GM18867 (cell line): ENCODE measurements around the gene KIF6.

ENCODE experiments used
- ATAC-seq: cut with Tn5 transposase; IDR thresholded peaks from one replicate; pipeline ENCODE4 v1.9.1; 2021; ENCODE audit warnings: mild to moderate bottlenecking, moderate library complexity; ENCODE audit not compliant: unreplicated experiment

The KIF6 gene

DNA sequence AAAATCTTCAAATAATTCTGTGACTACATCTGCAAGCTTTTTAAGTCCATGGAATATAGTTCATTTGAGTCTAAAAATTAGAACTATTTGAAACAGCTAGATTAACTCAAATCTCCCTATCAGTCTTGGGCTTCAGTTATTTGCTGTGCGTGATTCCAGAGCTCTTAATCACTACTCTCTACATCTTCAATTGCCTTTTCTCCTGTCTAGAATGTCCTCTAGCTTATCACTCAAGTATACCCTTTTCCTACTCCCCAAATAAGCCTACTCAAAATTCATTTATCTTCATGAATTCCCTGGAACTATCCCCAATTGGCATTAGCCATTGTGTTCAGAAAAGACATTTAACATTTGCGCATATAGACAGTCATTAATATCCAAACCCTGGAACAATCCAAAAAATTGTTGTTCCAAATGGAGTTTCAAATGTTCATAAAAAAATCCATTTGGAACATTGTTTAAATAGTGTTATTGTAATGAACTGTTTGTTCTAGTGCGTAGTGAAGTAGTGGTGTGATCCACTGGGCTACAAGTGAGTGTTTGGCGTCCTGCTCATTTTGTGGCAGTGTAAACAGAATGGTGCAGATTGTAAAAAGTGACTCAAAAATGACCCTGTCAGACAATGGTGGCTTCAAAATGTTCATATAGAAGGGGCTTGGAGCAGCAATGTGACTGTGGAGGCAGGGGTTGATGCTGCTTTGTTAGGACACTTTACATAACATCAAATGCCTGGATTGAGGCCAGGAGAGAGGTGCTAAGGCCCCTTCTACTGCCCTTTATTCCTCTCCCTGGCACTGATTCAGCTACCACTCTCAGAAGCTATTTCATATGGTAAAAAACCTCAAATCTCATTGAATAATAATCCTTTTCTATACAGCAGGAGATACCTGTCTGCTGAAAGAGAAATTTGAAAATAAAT is 122.3 kb downstream of the KIF6 start:
- no peak for ATAC-seq

DNA sequence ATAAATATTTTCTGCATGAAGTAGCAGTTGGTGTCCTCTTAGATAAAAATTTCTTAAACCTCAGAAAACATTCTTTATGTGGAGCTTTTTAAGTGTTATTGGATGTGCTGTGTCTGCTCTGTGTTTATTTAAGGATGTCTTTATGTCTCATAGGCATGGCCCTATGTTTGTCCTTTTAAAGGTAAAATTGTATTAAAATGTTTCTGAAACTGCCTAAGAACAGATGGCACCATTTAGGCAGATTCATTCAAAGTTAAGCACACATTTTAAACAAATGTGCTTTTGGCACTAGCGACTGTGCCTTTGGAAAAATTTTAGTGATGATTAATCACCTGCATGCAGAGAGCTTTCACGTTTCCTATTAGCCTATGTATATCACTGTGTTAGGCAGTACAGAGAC is 125.2 kb downstream of the KIF6 start:
- ATAC-seq = no peak

GRCh38 chr6:39599341-39599740 is 125.9 kb downstream of the KIF6 start:
- no peak for ATAC-seq

- ATAC-seq = no peak
Observed at GRCh38 chr6:39594285-39594684, 130.9 kb downstream of the KIF6 start.

GRCh38 chr6:39593646-39594045 is 131.6 kb downstream of the KIF6 start:
- peak; percentile 76 for ATAC-seq

DNA sequence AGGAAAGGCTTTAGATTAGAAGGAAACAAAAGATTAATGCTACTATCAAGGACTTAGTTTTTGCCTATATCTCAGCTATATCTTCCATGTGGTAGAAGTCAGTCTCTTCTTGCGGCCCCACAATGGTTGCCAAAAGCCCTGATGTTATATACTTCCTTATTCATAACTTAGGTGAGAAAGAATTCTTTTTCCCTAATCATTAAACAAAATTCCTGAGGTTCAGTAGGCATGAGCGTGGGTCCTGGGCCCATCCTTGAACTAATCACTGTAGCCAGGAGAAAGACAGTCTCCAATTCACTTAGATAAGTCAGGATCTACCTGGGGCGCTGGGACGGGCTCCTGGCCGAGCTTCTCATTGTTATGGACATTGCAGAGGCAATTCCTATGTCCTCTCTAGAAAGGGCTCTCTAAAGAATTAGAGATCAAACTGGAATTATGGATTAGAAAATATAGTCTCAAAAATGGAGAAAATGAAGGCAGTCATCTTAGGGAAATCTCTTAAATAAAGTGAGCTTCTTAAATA is 134.3 kb downstream of the KIF6 start:
- no peak for ATAC-seq

GRCh38 chr6:39587080-39587479 is 138.1 kb downstream of the KIF6 start:
- no peak for ATAC-seq

DNA sequence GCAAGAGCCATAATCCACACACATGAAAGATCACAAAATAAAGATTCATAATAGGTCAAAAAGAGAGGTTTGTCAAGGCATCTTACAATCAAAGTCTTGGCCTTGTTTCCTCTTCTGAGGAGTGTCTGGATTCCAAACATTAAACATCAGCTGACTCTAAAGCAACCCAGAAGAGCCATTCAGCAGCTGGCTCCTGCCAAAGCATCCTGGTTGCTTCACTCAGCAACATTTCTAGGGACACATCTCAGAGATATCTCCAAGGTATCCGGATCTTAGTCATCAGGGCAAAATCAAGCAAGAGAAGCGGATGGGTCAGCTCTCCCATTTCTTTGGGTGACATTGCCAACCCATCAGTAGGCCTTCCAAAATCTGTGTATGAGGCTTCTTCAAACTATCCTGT is 139.6 kb downstream of the KIF6 start:
- no peak for ATAC-seq

- ATAC-seq = no peak
Observed at GRCh38 chr6:39577446-39578165, 147.6 kb downstream of the KIF6 start.

DNA sequence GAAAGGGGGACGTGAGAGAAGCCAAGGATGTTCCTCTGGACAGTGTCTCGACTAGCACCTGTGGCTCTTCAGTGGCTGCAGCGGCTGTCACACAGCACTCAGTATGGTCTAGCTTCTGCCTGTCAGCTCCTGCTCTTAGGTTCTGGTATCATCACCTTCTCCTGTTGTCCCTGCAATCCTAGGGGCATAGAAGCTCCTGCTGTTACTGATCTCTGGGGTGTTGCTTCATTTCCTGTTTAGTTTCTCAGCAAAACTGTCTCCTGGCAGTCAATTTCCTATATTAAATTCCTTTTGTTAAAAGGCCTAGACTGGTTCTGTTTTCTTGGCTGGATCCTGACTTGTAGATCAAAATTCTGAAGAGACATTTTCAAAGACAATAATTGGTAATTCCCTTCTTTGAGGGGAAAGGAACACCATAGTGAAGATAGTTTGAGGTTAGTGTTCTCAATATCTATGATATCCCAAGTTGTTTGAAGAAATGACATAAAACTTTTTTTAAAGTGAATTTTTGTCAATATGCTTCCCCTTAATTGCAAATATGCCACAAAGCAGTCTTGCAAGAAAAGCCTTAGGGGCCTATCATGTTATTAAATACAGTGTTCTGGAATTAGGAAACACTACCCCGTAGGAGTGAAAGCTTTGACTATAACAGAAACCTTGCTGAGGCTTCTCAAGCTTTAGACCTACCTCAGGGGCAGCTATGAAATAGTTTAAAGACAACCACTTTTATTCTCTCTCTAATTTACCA is 148.5 kb downstream of the KIF6 start:
- no peak for ATAC-seq

DNA sequence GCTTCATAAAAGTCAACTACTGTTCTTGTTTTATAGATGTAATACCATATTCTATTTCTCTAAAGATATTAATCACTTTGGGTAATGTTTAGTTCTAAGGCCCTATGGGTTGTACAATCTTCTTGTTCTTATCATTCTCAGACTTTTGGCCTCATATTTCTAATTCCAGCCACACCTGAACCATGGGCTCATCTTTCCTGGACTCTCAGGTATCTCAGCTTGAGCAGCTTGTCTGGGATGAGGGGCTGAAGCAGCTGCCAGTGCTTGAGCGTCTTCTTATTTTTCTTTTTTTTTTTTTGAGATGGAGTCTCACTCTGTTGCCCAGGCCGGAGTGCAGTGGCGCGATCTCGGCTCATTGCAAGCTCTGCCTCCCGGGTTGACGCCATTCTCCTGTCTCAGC is 150.2 kb downstream of the KIF6 start:
- ATAC-seq = no peak

DNA sequence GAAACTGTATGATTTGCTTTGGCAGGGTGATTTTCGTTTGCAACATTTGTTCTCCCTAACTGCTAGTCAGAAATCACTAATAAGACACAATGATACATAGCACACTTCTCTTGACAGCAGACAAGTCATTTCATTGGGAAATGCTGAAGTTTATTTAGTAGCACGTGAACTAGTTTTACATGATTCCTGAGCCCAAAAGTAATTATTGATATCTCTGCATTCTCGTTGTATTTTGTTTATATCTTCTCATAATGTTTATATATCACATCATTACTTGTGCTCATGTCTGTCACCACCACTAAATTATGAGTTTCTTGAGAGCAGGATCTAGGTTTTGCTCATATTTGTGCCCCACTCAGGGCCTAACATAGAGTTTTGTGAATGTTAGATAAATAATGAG is 151.7 kb downstream of the KIF6 start:
- no peak for ATAC-seq

DNA sequence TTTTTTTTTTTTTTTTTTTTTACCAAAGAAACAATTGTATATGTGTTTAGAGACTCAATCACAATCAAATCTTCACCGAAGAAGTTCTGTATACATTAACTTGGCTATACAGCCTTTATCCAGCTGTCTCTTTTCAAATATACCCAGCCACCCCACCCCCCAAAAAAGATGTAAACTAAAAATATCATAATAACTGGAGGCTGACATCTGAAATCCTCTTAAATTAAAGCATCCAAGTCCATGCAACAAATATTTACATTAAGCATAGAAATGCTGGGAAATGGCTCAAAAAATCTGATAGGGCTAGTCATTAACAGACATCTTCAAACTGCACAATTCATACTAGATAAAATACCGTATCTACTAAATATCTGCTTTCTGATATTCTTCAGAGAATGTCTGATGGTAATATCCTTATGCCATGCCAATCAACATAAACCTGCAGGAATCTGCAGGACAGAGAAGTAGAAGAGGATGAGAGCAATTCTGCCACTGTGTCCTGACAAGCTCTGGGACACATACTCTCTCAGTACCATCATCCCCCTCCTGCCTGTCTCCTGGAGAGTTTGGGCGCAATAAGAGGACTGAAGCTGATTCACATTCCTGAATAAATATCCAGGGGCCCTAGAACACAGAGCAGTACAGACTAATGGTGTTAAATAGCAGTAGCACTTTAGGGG is 152.4 kb downstream of the KIF6 start:
- no peak for ATAC-seq

DNA sequence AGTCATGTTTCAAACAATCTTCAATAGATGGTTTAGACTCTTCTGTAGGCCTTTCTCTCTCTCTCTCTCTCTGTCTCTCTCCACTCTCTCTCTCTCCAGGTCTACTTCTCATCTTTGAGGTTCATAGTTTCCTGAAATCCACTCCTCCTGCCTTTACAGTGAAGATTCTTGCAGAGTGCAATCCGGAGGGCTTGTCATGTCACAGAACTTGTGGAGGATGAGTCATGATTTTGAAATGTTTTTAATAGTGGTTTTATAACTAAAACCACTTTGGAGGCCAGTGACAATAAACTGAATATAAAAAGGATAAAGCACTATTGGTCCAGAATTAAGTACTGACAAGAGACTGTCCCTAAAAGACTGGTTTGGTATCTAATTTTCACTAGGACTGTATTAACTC is 156.3 kb downstream of the KIF6 start:
- ATAC-seq = no peak

GRCh38 chr6:39567091-39567490 is 158.1 kb downstream of the KIF6 start:
- no peak for ATAC-seq

- ATAC-seq = no peak
Observed at GRCh38 chr6:39566456-39566855, 158.8 kb downstream of the KIF6 start.

- no peak for ATAC-seq
Observed at GRCh38 chr6:39565956-39566355, 159.3 kb downstream of the KIF6 start.

DNA sequence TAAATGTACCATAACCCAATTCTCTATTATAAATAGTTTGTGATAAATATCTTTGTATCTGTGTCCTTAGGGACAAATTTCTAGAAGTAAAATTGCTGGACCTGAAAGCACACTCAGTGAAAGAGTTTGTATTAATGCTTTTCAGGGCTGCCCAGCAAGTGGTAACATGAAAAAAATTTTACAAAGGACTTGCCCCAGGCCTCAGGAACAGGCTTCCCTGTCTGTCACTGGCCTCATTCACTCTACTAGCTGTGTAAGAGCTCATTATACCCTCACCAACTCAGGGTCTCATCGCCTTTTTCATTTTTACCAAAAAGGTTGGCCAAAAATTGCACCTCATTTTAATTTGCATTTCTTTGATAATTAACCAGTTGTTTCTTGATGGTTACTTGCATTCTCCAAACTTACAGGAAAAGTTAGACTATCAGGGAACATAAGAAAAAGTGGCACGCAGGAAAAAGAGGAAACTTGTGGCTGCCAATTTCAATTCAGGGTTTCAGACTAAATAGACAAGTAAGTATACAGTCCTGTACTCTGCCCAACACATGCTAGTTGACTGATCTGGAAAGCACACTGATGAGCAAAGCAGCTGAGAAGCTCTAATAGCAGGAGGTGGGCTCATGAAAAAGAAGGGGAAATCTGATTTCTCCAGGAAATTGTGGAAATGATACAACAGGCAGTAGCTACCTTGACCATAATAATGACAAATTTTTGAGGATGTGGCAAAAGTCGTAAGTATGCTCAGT is 161.5 kb downstream of the KIF6 start:
- ATAC-seq = no peak

DNA sequence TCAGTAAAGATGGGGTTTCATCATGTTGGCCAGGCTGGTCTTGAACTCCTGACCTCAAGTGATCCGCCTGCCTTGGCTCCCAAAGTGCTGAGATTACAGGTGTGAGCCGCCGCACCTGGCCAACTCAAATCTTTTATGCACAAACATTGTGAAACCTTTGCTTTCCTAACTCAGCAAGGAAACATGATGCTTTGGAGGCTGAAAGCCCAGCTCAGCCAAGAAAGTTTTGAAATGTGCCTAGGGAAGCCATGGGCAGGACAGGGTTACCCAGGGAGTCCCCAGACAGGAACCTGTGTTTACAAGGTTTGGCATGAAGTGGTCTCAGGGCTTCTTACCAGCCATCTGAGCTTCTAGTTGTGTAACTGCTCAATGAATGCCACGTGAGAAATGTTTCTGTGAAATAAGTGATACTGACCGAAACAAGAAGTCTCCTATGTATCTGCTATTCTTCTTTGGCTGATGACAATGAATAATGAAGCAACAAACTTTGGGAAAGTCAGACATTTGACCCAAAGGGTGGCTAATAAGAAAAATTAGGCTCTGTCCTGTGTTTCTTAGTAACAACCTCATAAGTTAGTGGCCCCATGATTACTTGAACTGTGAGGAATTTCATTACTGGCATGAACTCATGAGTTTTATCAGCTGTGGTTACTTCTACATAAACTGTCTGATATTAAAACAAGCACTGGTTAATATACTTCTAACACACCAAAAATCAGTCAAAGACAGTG is 163.5 kb downstream of the KIF6 start:
- no peak for ATAC-seq
